ENCODE measurements around the gene SPDYE16.
"Not testable (repeated sequence)": the region's sequence is repeated elsewhere in the genome, so short reads cannot be mapped to it uniquely, and the experiment has no call there.

SPDYE16 gene

GRCh38 chr7:76543197-76543596, at the start of gene SPDYE16:
SPDYE16 (minus strand) TSS chr7:76543297; CDS start chr7:76541459, 1,838 bp downstream.
- not testable (repeated sequence) for DNase-seq

- DNase-seq = not testable (repeated sequence)
These were observed 49.6 kb upstream of the SPDYE16 start for GRCh38 chr7:76592694-76593093.

- not testable (repeated sequence) for DNase-seq
These were observed 48.7 kb upstream of the SPDYE16 start for GRCh38 chr7:76591602-76592304.

- not testable (repeated sequence) for DNase-seq
These were observed 47.9 kb upstream of the SPDYE16 start for GRCh38 chr7:76591033-76591432.

- DNase-seq = not testable (repeated sequence)
These were observed 45.5 kb upstream of the SPDYE16 start for GRCh38 chr7:76588586-76588985.

- not testable (repeated sequence) for DNase-seq
These were observed 43.7 kb upstream of the SPDYE16 start for GRCh38 chr7:76586585-76587315.

- DNase-seq = not testable (repeated sequence)
These were observed 40.7 kb upstream of the SPDYE16 start for GRCh38 chr7:76583636-76584281.

- DNase-seq = peak; percentile 10
These were observed 39.9 kb upstream of the SPDYE16 start for GRCh38 chr7:76582848-76583631.

GRCh38 chr7:76575919-76576655, 33.0 kb upstream of the SPDYE16 start:
- DNase-seq = not testable (repeated sequence)

- DNase-seq = not testable (repeated sequence)
These were observed 32.3 kb upstream of the SPDYE16 start for GRCh38 chr7:76575431-76575830.

GRCh38 chr7:76572296-76572695, 29.2 kb upstream of the SPDYE16 start:
- not testable (repeated sequence) for DNase-seq

- not testable (repeated sequence) for DNase-seq
These were observed 27.3 kb upstream of the SPDYE16 start for GRCh38 chr7:76570324-76570775.

- DNase-seq = not testable (repeated sequence)
These were observed 25.6 kb upstream of the SPDYE16 start for GRCh38 chr7:76568742-76569141.

GRCh38 chr7:76567753-76568152, 24.7 kb upstream of the SPDYE16 start:
- DNase-seq = not testable (repeated sequence)

- not testable (repeated sequence) for DNase-seq
These were observed 24.2 kb upstream of the SPDYE16 start for GRCh38 chr7:76567311-76567710.

GRCh38 chr7:76565001-76565400, 21.9 kb upstream of the SPDYE16 start:
- DNase-seq = not testable (repeated sequence)

- not testable (repeated sequence) for DNase-seq
These were observed 18.2 kb upstream of the SPDYE16 start for GRCh38 chr7:76561342-76561741.

- not testable (repeated sequence) for DNase-seq
These were observed 17.1 kb upstream of the SPDYE16 start for GRCh38 chr7:76560157-76560556.

GRCh38 chr7:76559685-76560084, 16.6 kb upstream of the SPDYE16 start:
- not testable (repeated sequence) for DNase-seq

GRCh38 chr7:76551992-76552391, 8.9 kb upstream of the SPDYE16 start:
- DNase-seq = not testable (repeated sequence)

- DNase-seq = peak; percentile 4
These were observed 6.8 kb upstream of the SPDYE16 start for GRCh38 chr7:76549855-76550248.
